A549 (cell line): ENCODE measurements around the gene SLC39A11. TPM values are rescaled to one million over a fixed set of nuclear protein-coding genes. Genes with fewer than 3 reads are reported as not detected.

Experiments
- ATAC-seq, 2 experiments: fragments of 200-7000 bp in 1 of 2; fragments of >200 bp in 1 of 2; cut with Nextera tagmentation in 1 of 2; cut with Tn5 transposase in 1 of 2; 3 replicates each; pipeline versions ENCODE4 v1.8.0 to v1.9.1; 2018 to 2020; ENCODE audit warnings: mild to moderate bottlenecking in 1 of 2, moderate library complexity in 1 of 2
- CTCF ChIA-PET: fragments of 300-600 bp; sonication (Branson Sonifier 250); formaldehyde crosslinking; extraction: SDS; loops from one replicate; lab custom pipeline; 2021; ENCODE audit warnings: antibody characterized with exemption, inconsistent platforms; lab: Yijun Ruan, JAX
- POLR2A ChIA-PET: fragments of 350-600 bp; formaldehyde crosslinking; extraction: SDS; loops from one replicate; lab custom pipeline; 2021; ENCODE audit warnings: antibody characterized with exemption, inconsistent platforms; lab: Yijun Ruan, JAX
- DNase-seq, 2 experiments: peaks; one replicate each; pipeline versions ENCODE4 v3.0.0 to v3.0.0-alpha.2; 2011 to 2016; ENCODE audit warnings: low read depth in 1 of 2, low spot score in 1 of 2
- FAIRE-seq: peaks from 2 replicates; lab custom pipeline; 2011; peaks lifted over from hg19 to GRCh38; lab: Jason Lieb, UNC
- H3K27ac ChIP-seq, 2 experiments: fragments of >200 bp; sonication (Bioruptor Twin); formaldehyde crosslinking; 3 replicates each; pipeline ENCODE4 v1.5.1; 2016 to 2017
- H3K4me1 ChIP-seq: fragments of >200 bp; sonication (Bioruptor Twin); formaldehyde crosslinking; 3 replicates; pipeline ENCODE4 v1.6.1; 2016
- H3K4me2 ChIP-seq: fragments of >200 bp; sonication (Bioruptor Twin); formaldehyde crosslinking; 3 replicates; pipeline ENCODE4 v1.6.1; 2016
- H3K4me3 ChIP-seq: fragments of >200 bp; sonication (Bioruptor Twin); formaldehyde crosslinking; 3 replicates; pipeline ENCODE4 v1.5.1; 2016
- H3K9me3 ChIP-seq: fragments of >200 bp; sonication (Bioruptor Twin); formaldehyde crosslinking; 3 replicates; pipeline ENCODE4 v1.6.1; 2016
- CBX2 ChIP-seq: fragments of 200-600 bp; sonication (generic); IDR thresholded peaks from 2 replicates; pipeline ENCODE4 v1.6.1; 2016; ENCODE audit warnings: low read depth, mild to moderate bottlenecking, borderline replicate concordance
- CBX8 ChIP-seq: fragments of 200-600 bp; sonication (generic); IDR thresholded peaks from 2 replicates; pipeline ENCODE4 v1.6.1; 2016
- CHD2 ChIP-seq: fragments of 150-350 bp; IDR thresholded peaks from 2 replicates; pipeline ENCODE4 v1.6.1; 2014; ENCODE audit warnings: low read length; ENCODE audit not compliant: partially characterized antibody
- CHD4 ChIP-seq: fragments of 200-600 bp; sonication (generic); IDR thresholded peaks from 2 replicates; pipeline ENCODE4 v1.6.1; 2016; ENCODE audit warnings: antibody characterized with exemption, mild to moderate bottlenecking, borderline replicate concordance
- FOXS1 ChIP-seq: fragments of 250-450 bp; sonication (Bioruptor Pico); IDR thresholded peaks from 2 replicates; pipeline ENCODE4 v1.5.0; 2020; ENCODE audit warnings: mild to moderate bottlenecking, moderate library complexity
- HDAC2 ChIP-seq: fragments of 200-600 bp; sonication (generic); IDR thresholded peaks from 2 replicates; pipeline ENCODE4 v1.6.1; 2016
- HES2 ChIP-seq: fragments of >200 bp; sonication (Bioruptor Twin); formaldehyde crosslinking; IDR thresholded peaks from 2 replicates; pipeline ENCODE4 v1.6.1; 2016
- HEYL ChIP-seq: fragments of 250-450 bp; sonication (Bioruptor Pico); IDR thresholded peaks from 2 replicates; pipeline ENCODE4 v1.8.0; 2021; ENCODE audit warnings: mild to moderate bottlenecking, moderate library complexity
- HMGXB4 ChIP-seq: fragments of 250-450 bp; sonication (Bioruptor Pico); IDR thresholded peaks from 2 replicates; pipeline ENCODE4 v1.5.0; 2021; ENCODE audit warnings: mild to moderate bottlenecking, moderate library complexity, borderline replicate concordance
- HOXA7 ChIP-seq: fragments of 250-450 bp; sonication (Bioruptor Pico); IDR thresholded peaks from 2 replicates; pipeline ENCODE4 v1.5.0; 2020; ENCODE audit warnings: mild to moderate bottlenecking, moderate library complexity
- HOXB5 ChIP-seq: fragments of 250-450 bp; sonication (Bioruptor Pico); IDR thresholded peaks from 2 replicates; pipeline ENCODE4 v1.5.0; 2020; ENCODE audit warnings: mild to moderate bottlenecking, moderate library complexity
- JUNB ChIP-seq: fragments of >200 bp; sonication (Bioruptor Twin); formaldehyde crosslinking; IDR thresholded peaks from 2 replicates; pipeline ENCODE4 v1.6.1; 2016
- KDM5A ChIP-seq: fragments of 200-600 bp; sonication (generic); IDR thresholded peaks from 2 replicates; pipeline ENCODE4 v1.6.1; 2016; ENCODE audit warnings: antibody characterized with exemption, mild to moderate bottlenecking
- MAFK ChIP-seq: fragments of 450-650 bp; IDR thresholded peaks from 2 replicates; pipeline ENCODE4 v1.6.1; 2014; ENCODE audit not compliant: partially characterized antibody
- MAZ ChIP-seq: fragments of 150-350 bp; IDR thresholded peaks from 2 replicates; pipeline ENCODE4 v1.6.1; 2014; ENCODE audit warnings: antibody characterized with exemption, low read depth, low read length, borderline replicate concordance
- MYC ChIP-seq: IDR thresholded peaks from 2 replicates; pipeline ENCODE4 v1.6.1; 2012; ENCODE audit warnings: mild to moderate bottlenecking, inconsistent platforms, low read length, improper control_type of control experiment, borderline replicate concordance
- NFE2L2 ChIP-seq: fragments of 150-350 bp; conservative IDR thresholded peaks from 2 replicates; pipeline ENCODE4 v1.6.1; 2014; ENCODE audit warnings: low read length
- NPAS2 ChIP-seq: fragments of 250-450 bp; sonication (Bioruptor Pico); IDR thresholded peaks from 2 replicates; pipeline ENCODE4 v1.8.0; 2022; ENCODE audit warnings: mild to moderate bottlenecking, moderate library complexity, borderline replicate concordance
- PHF8 ChIP-seq: fragments of 200-600 bp; sonication (generic); IDR thresholded peaks from 2 replicates; pipeline ENCODE4 v1.6.1; 2016; ENCODE audit warnings: low read depth, mild to moderate bottlenecking, antibody characterized with exemption, moderate library complexity, borderline replicate concordance
- RAD21 ChIP-seq, 2 experiments: fragments of >200 bp in 1 of 2; sonication (Bioruptor Twin) in 1 of 2; formaldehyde crosslinking in 1 of 2; IDR thresholded peaks in 1 of 2; conservative IDR thresholded peaks in 1 of 2; 2 replicates in 1 of 2; 3 replicates in 1 of 2; pipeline ENCODE4 v1.6.1; 2012 to 2018; ENCODE audit warnings: inconsistent platforms in 1 of 2
- RARB ChIP-seq: fragments of 250-450 bp; sonication (Bioruptor Pico); IDR thresholded peaks from 2 replicates; pipeline ENCODE4 v1.8.0; 2021; ENCODE audit warnings: mild to moderate bottlenecking, moderate library complexity
- RCOR1 ChIP-seq: fragments of 150-350 bp; IDR thresholded peaks from 2 replicates; pipeline ENCODE4 v1.6.1; 2014; ENCODE audit warnings: antibody characterized with exemption, low read length, low read depth
- RFX5 ChIP-seq: fragments of 450-650 bp; IDR thresholded peaks from 2 replicates; pipeline ENCODE4 v1.7.1; 2014; ENCODE audit warnings: antibody characterized with exemption, mild to moderate bottlenecking, moderate library complexity
- RNF2 ChIP-seq: fragments of 200-600 bp; sonication (generic); IDR thresholded peaks from 2 replicates; pipeline ENCODE4 v1.6.1; 2016; ENCODE audit warnings: low read depth, mild to moderate bottlenecking, antibody characterized with exemption, moderate library complexity, borderline replicate concordance
- SMC3 ChIP-seq: fragments of >200 bp; sonication (Bioruptor Twin); formaldehyde crosslinking; IDR thresholded peaks from 3 replicates; pipeline ENCODE4 v1.6.1; 2018; ENCODE audit warnings: inconsistent platforms
- TFCP2L1 ChIP-seq: fragments of 250-450 bp; sonication (Bioruptor Pico); IDR thresholded peaks from 2 replicates; pipeline ENCODE4 v1.5.0; 2021; ENCODE audit warnings: mild to moderate bottlenecking
- TP53 ChIP-seq: fragments of 250-450 bp; sonication (Bioruptor Pico); IDR thresholded peaks from 2 replicates; pipeline ENCODE4 v1.5.0; 2021; ENCODE audit warnings: mild to moderate bottlenecking, moderate library complexity
- ZFP36 ChIP-seq: fragments of 450-650 bp; IDR thresholded peaks from 2 replicates; pipeline ENCODE4 v1.6.1; 2014; ENCODE audit warnings: borderline replicate concordance; ENCODE audit not compliant: partially characterized antibody
- WGBS: methylation state at CpG from one replicate; pipeline ENCODE4 v1.1.6; 2017; ENCODE audit errors: missing lambda C conversion rate; 5-methylcytosine and 5-hydroxymethylcytosine counted together
- polyA plus RNA-seq, 4 experiments: library from polyadenylated mRNA; depleted of rRNA in 3 of 4; stranded (reverse); fragments of >200 nt; fragmentation: RNase III in 1 of 4; extraction: RNeasy Plus Mini Kit Qiagen cat#74134 plus additional on column Dnase treatment in 1 of 4; gene quantifications; 2 replicates in 3 of 4; 3 replicates in 1 of 4; pipeline ENCODE4 v1.2.3, GENCODE V29; 2011 to 2017
- TF ChIP-seq, protein P1 (sequence below): IDR thresholded peaks from 2 replicates; pipeline ENCODE4 v1.6.1; 2012
- TF ChIP-seq, protein P2 (sequence below): fragments of >200 bp; sonication (Bioruptor Twin); formaldehyde crosslinking; IDR thresholded peaks from 3 replicates; pipeline ENCODE4 v1.5.1; 2016

Gene SLC39A11
- polyA plus RNA-seq, 2 of the 4 experiments (the other 2 are of a cell fraction), result 18.4 to 25.2 TPM

DNA sequence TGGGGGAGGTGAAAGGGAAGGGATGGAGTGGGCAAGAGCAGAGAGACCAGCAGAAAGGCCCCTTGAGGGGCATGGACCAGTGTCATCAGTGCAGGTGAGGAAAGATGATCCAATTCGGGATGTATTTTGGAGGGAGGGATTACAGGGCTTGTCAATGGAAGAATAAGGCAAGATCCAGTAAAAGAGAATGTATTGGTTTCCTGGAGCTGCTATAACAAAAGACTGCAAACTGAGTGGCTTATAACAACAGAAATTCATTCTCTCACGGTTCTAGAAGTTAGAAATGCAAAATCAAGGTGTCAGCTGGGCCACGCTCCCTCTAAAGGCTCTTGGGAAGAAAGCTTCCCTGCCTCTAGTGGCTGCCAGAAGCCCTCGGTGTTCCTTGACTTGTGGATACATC, 41.7 kb downstream of the SLC39A11 start:
- TF ChIP-seq CHD2, result no peak
- TF ChIP-seq CBX2, result no peak
- TF ChIP-seq CHD4, result no peak
- TF ChIP-seq MAZ, result no peak
- TF ChIP-seq CBX8, result no peak
- TF ChIP-seq NFE2L2, result no peak
- no peak for TF ChIP-seq HEYL (CRISPR knock-in tag)
- no peak for TF ChIP-seq KDM5A
- no peak for TF ChIP-seq HMGXB4 (CRISPR knock-in tag)
- no peak for TF ChIP-seq MAFK
- no peak for TF ChIP-seq PHF8
- TF ChIP-seq, all 56 proteins: peak for 0
- FAIRE-seq (no peak), DNase-seq (no peak), ATAC-seq (no peak)
- Histone ChIP-seq H3K4me2 (no peak overlapping the region), H3K4me1 (no peaks in the 10 kb centered on the region), H3K4me3 (no peak overlapping the region), H3K9me3 (no peaks in the 10 kb centered on the region), H3K27ac (no peak overlapping the region)
- WGBS, result 82% methylated on average over 4 of the region's 4 CpGs
- POLR2A ChIA-PET, result no interaction called here
- CTCF ChIA-PET, result interaction anchor here (2.2 kb wide), 1 partner anchor 65 kb away, joined by 5 read pairs; no protein-coding TSS in a partner anchor

DNA sequence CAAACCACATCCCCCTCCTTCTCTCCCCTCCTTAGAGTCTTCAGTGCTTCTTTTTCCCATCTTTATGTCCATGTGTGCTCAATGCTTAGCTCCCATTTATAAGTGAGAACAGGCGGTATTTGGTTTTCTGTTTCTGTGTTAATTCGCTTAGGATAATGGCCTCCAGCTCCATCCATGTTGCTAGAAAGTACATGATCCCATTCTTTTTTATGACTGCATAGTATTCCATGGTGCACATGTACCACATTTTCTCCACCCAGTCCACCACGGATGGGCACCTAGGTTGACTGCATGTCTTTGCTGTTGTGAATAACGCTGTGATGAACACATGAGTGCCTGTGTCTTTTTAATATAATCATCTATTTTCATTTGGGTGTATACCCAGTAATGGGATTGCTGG, 44.3 kb downstream of the SLC39A11 start:
- POLR2A ChIA-PET, result no interaction called here
- Histone ChIP-seq H3K4me3 (no peak overlapping the region), H3K4me1 (peaks cover 7% of the 10 kb centered on the region; the same call in 1 of the 3 replicates), H3K9me3 (no peaks in the 10 kb centered on the region), H3K27ac (no peak overlapping the region), H3K4me2 (no peak overlapping the region)
- ATAC-seq, result no peak
- 69% methylated on average over 4 of the region's 4 CpGs for WGBS
- no peak for FAIRE-seq
- no peak for DNase-seq
- TF ChIP-seq FOXS1 (CRISPR knock-in tag) (no peak), ZFP36 (no peak), SMC3 (no peak), JUNB (no peak), HES2 (no peak), RARB (CRISPR knock-in tag) (no peak), TP53 (CRISPR knock-in tag) (no peak), CBX8 (no peak), TFCP2L1 (CRISPR knock-in tag) (no peak), NPAS2 (CRISPR knock-in tag) (no peak), MYC (no peak), HDAC2 (no peak), RNF2 (no peak), RFX5 (no peak), RAD21 (conservative IDR thresholded peaks at IDR 0.05 in 1 of 2, IDR thresholded peaks at IDR 0.05 in 1 of 2) (no peak), HOXA7 (CRISPR knock-in tag) (no peak), RCOR1 (no peak), HOXB5 (no peak)
- TF ChIP-seq, protein P1, sequence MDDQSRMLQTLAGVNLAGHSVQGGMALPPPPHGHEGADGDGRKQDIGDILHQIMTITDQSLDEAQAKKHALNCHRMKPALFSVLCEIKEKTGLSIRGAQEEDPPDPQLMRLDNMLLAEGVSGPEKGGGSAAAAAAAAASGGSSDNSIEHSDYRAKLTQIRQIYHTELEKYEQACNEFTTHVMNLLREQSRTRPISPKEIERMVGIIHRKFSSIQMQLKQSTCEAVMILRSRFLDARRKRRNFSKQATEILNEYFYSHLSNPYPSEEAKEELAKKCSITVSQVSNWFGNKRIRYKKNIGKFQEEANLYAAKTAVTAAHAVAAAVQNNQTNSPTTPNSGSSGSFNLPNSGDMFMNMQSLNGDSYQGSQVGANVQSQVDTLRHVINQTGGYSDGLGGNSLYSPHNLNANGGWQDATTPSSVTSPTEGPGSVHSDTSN, result no peak
- TF ChIP-seq, protein P2, sequence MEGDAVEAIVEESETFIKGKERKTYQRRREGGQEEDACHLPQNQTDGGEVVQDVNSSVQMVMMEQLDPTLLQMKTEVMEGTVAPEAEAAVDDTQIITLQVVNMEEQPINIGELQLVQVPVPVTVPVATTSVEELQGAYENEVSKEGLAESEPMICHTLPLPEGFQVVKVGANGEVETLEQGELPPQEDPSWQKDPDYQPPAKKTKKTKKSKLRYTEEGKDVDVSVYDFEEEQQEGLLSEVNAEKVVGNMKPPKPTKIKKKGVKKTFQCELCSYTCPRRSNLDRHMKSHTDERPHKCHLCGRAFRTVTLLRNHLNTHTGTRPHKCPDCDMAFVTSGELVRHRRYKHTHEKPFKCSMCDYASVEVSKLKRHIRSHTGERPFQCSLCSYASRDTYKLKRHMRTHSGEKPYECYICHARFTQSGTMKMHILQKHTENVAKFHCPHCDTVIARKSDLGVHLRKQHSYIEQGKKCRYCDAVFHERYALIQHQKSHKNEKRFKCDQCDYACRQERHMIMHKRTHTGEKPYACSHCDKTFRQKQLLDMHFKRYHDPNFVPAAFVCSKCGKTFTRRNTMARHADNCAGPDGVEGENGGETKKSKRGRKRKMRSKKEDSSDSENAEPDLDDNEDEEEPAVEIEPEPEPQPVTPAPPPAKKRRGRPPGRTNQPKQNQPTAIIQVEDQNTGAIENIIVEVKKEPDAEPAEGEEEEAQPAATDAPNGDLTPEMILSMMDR, result no peak
- CTCF ChIA-PET, result interaction anchor here (1.8 kb wide), 1 partner anchor 22 kb away, joined by 5 read pairs; no protein-coding TSS in a partner anchor
